ENCODE data around the gene BRME1.

BRME1 gene

GRCh38 chr19:13869281-13869680 is 36.6 kb downstream of the BRME1 start:
- Histone ChIP-seq H3K4me3 (ENCODE audit: low read depth, low read length) (no peak overlapping the region), H3K27ac (ENCODE audit: extremely low read depth, low read depth, low read length) (no peak overlapping the region), H3K9me3 (ENCODE audit: control insufficient read depth, insufficient read depth, low read depth, low read length) (no peaks in the 10 kb centered on the region), H3K4me1 (ENCODE audit: control insufficient read depth, insufficient read depth, low read length) (no peaks in the 10 kb centered on the region), H3K36me3 (ENCODE audit: control insufficient read depth in 2 of 2, insufficient read depth in 1 of 2, low read length in 2 of 2) (no peaks in the 10 kb centered on the region; a peak in 1 of 3 replicates)
- ChIA-PET CTCF (interaction anchor here (0.6 to 0.7 kb wide), 2 partner anchors 10 to 1114 kb away, joined by 3 to 4 read pairs; no protein-coding TSS in a partner anchor), POLR2A (interaction anchor here (0.6 to 0.7 kb wide), 2 partner anchors 245 to 247 kb away, joined by 4 read pairs; no protein-coding TSS in a partner anchor)
- TF ChIP-seq ZNF280D (tag by site-specific recombination; IDR thresholded peaks at IDR 0.05) (no peak), ZBTB8A (tag by site-specific recombination; IDR thresholded peaks at IDR 0.05) (no peak), KLF10 (tag by site-specific recombination; IDR thresholded peaks at IDR 0.05) (no peak), ZNF302 (tag by site-specific recombination; IDR thresholded peaks at IDR 0.05; ENCODE audit: low read depth) (no peak), BCL6B (tag by site-specific recombination; IDR thresholded peaks at IDR 0.05) (no peak), ZXDB (tag by site-specific recombination; IDR thresholded peaks at IDR 0.05) (no peak), PRDM10 (tag by site-specific recombination; IDR thresholded peaks at IDR 0.05) (no peak), ZNF843 (tag by site-specific recombination; IDR thresholded peaks at IDR 0.05) (no peak), OVOL3 (tag by site-specific recombination; IDR thresholded peaks at IDR 0.05) (no peak), ZNF112 (tag by site-specific recombination; IDR thresholded peaks at IDR 0.05) (no peak), ZNF600 (tag by site-specific recombination; IDR thresholded peaks at IDR 0.05) (no peak), ZNF488 (tag by site-specific recombination; IDR thresholded peaks at IDR 0.05) (no peak), ZNF777 (tag by site-specific recombination; IDR thresholded peaks at IDR 0.05; ENCODE audit: borderline replicate concordance) (no peak), ZNF747 (tag by site-specific recombination; IDR thresholded peaks at IDR 0.05) (no peak)
- TF ChIP-seq, protein P1, sequence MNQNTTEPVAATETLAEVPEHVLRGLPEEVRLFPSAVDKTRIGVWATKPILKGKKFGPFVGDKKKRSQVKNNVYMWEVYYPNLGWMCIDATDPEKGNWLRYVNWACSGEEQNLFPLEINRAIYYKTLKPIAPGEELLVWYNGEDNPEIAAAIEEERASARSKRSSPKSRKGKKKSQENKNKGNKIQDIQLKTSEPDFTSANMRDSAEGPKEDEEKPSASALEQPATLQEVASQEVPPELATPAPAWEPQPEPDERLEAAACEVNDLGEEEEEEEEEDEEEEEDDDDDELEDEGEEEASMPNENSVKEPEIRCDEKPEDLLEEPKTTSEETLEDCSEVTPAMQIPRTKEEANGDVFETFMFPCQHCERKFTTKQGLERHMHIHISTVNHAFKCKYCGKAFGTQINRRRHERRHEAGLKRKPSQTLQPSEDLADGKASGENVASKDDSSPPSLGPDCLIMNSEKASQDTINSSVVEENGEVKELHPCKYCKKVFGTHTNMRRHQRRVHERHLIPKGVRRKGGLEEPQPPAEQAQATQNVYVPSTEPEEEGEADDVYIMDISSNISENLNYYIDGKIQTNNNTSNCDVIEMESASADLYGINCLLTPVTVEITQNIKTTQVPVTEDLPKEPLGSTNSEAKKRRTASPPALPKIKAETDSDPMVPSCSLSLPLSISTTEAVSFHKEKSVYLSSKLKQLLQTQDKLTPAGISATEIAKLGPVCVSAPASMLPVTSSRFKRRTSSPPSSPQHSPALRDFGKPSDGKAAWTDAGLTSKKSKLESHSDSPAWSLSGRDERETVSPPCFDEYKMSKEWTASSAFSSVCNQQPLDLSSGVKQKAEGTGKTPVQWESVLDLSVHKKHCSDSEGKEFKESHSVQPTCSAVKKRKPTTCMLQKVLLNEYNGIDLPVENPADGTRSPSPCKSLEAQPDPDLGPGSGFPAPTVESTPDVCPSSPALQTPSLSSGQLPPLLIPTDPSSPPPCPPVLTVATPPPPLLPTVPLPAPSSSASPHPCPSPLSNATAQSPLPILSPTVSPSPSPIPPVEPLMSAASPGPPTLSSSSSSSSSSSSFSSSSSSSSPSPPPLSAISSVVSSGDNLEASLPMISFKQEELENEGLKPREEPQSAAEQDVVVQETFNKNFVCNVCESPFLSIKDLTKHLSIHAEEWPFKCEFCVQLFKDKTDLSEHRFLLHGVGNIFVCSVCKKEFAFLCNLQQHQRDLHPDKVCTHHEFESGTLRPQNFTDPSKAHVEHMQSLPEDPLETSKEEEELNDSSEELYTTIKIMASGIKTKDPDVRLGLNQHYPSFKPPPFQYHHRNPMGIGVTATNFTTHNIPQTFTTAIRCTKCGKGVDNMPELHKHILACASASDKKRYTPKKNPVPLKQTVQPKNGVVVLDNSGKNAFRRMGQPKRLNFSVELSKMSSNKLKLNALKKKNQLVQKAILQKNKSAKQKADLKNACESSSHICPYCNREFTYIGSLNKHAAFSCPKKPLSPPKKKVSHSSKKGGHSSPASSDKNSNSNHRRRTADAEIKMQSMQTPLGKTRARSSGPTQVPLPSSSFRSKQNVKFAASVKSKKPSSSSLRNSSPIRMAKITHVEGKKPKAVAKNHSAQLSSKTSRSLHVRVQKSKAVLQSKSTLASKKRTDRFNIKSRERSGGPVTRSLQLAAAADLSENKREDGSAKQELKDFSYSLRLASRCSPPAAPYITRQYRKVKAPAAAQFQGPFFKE (tag by site-specific recombination; IDR thresholded peaks at IDR 0.05; ENCODE audit: borderline replicate concordance) = no peak

All from HEK293 (cell line).